HG03175 (cell line): ENCODE measurements around the gene EEIG1.

Experiments used
- ATAC-seq: cut with Tn5 transposase; IDR thresholded peaks from one replicate; pipeline ENCODE4 v1.9.1; 2021; ENCODE audit warnings: mild to moderate bottlenecking, moderate library complexity; ENCODE audit not compliant: unreplicated experiment

Gene EEIG1

DNA sequence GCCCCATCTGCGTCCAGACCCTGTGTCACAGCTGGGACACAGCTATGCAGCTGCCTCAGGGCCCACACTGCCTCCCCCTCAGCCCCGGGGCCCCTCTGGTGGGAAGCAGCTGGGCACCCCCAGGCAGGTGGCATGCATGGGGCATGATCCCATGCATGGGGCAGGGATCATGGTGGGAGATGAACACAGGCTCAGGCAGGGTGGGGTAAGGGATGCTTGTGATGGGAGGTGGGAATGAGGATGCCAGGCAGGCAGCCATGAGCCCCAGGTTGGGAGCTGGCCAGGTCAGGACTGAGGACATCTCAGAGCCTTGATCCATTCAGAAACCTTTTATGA, 19.7 kb downstream of the EEIG1 start:
- no peak for ATAC-seq

DNA sequence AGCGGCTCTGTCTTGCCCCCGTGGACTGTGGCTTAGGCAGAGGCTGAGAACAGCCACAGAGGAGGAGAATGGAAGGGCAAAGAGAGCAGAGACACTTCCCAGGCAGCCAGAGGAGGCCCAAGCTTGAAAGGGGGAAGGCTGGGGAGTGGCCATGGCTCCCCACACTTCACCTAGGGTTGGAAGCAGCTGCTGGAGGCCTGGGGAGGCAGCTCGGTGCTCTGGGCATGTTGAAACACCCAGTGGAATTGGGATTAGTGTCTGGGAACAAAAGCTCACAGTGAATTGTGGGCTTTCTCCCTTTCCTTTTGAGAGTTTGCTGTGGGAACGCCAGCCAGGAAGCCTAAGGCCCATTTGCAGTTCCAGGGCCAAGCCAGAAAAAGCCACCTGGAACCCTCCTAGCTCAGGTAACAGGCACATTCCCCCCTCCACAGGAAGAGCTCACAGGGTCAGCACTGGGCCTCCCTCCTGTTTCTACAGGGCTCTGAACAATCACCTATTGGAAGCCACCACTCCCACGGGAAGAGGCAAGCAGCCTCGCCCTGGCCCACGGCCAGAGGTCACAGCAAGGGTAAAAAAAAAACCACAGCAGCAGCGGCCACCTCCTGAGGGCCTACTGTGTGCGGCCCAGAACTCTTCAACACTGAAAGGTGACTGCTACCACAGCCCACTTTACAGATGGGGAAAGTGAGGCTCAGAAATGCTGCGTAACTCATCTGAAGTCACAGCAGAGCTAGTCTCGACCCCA, 20.2 kb downstream of the EEIG1 start:
- no peak for ATAC-seq

DNA sequence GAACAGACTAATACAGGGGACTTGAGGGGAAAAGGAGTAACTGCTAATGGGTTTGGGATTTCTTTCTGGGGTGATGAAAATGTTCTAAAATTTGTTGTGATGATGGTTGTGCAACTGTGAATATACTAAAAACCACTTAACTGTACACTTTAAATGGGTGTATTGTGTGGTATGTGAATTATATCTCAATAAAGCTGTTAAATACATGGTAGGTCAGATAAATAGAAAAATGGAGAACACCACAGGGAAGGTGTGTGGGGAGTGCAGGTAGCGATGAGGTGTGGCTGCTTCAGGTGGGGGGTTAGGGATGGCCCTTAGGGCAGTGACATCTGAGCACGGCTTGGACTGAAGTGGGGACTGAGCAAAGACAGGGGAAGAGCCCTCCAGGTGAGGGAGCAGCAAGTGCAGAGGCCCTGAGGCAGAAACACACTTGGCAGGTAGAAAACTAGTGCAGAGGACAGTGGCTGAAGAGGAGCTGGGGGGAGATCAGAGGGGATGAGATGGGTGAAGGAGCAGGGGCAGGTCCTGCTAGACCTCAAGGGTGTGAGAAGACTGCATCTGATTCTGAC, 20.9 kb downstream of the EEIG1 start:
- no peak for ATAC-seq

DNA sequence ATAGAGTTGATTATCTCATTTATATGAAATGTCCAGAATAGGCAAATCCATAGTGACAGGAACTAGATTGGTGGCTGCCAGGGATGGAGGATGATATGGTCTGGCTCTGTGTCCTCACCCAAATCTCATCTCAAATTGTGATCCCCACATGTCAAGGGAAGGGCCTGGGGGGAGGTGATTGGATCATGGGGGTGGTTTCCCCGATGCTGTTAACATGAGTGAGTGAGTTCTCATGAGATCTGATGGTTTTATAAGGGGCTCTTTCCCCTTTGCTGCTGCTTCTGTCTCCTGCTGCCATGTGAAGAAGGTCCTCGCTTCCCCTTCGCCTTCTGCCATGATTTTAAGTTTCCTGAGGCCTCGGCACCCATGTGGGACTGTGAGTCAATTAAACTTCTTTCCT, 21.4 kb downstream of the EEIG1 start:
- no peak for ATAC-seq

DNA sequence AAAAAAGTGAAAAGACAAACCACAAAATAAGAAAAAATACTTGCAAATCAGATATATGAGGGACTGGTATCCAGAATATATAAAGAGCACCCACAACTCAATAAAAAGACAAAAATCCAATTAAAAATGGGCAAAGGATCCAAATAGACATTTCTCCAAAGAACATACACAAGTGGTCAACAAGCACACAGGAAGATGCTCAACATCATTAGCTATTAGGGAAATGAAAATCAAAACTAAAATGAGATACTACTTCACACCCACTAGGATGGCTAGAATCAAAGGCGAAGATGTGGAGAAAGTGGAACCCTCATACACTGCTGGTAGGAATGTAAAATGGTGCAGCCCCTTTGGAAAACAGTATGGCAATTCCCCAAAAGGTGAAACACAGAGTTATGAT, 22.1 kb downstream of the EEIG1 start:
- ATAC-seq = no peak

DNA sequence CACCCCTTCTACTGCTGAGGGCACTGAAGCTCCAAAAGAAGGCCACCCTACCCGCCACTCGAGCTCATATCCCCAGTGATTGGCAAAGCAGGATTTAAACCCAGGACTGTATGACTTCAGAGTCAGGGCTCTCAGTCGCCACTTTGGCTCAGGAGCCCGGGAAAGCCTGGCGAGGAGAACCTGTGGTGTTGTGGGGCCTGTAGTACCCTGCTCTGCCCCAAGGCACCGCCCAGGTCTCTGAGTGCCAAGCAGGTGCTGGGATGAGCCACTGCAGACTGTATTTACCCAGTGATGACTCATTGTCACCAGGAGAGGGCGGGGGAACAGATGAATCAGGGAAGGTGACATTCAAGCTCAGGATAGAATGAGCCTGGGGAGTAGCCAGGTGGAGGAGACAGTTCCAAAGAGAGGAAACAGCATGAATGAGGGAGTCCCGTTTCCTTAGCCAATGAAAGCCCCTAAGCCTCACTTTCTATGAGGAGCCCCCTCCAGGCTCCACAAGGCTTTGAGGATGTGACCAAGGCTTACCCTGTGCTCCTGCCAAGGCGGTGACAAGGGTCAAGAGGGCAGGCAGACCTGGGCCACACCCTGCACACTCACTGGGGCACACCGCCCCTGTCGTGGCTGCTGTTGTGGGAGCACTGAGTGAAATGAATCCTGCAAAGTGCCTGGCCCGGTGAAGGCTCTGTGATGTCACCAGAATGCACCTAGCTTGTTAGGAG, 25.3 kb downstream of the EEIG1 start:
- peak; percentile 57 for ATAC-seq

DNA sequence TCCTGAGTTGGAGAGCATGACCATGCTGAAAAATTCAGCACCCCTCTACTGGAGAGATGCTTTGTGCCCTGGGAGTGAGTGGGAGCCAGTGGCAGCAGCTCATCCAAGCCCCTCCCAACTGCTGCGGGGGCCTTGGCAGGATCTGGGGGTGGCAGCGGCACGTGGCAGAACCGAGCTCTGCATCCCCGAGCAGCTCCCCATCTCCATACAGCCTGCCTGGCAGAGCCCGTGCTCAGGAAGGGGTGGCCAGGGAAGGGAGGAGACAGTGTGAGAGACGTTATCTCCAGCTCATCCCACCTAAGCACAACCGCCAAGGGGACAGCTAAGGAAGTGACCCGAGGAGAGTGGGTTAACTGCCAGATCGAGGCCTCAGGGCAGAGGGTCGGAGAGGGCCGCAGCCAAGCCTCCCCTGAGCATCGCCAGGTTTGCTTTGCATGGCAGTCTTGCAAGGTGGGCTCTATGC, 25.9 kb downstream of the EEIG1 start:
- ATAC-seq = no peak

DNA sequence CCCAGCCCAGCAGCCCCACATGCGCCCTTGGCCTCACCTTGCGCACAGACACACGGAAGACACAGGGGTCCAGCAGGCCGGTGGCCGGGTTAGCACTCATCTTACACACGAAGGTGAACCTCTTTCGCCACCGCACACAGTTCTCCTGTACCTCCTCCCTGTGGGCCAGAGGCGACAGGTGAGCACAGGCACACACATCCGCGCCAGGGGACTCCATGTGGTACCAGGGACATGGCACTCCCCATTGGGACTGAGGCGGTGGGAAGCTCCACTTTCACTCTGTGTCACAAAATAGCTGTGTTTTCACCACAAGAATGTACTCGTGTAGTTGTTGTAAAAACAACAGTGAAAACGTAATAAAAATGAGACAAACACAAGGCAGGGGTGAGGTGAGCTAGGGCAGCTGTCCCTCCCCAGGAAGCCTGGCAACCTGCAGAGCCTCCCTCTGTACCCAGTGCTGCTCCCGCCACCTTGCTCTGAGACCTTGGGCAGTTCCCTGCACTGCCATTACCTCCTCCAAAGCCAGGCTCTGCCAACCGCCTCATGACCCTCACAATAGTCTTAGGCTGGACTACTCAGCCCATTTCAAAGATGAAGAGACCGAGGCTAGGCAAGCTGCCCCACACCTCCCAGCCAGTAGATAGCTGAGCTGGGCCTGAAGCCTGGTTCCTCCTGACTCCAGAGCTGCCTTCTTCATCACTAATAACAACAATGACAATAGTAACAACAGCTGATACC, 26.9 kb downstream of the EEIG1 start:
- ATAC-seq = no peak

DNA sequence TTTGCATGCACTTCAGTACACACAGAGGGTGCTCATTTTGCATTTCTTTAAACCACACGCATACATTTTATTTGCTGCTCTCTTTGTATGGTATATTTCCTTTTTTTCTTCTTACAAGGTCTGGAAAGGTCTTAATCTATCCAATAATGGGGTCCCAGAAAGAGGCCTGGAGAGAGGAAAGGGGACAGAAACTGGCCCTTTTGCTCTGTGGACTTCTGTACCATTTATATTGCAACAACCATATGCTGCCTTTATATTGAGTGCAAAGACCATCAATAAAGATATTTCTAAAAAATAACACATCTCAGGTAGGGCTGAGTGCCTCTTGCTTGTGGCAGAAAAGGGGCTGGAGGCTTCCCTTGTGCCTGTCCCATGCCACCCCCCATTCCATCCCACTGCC, 27.6 kb downstream of the EEIG1 start:
- no peak for ATAC-seq

DNA sequence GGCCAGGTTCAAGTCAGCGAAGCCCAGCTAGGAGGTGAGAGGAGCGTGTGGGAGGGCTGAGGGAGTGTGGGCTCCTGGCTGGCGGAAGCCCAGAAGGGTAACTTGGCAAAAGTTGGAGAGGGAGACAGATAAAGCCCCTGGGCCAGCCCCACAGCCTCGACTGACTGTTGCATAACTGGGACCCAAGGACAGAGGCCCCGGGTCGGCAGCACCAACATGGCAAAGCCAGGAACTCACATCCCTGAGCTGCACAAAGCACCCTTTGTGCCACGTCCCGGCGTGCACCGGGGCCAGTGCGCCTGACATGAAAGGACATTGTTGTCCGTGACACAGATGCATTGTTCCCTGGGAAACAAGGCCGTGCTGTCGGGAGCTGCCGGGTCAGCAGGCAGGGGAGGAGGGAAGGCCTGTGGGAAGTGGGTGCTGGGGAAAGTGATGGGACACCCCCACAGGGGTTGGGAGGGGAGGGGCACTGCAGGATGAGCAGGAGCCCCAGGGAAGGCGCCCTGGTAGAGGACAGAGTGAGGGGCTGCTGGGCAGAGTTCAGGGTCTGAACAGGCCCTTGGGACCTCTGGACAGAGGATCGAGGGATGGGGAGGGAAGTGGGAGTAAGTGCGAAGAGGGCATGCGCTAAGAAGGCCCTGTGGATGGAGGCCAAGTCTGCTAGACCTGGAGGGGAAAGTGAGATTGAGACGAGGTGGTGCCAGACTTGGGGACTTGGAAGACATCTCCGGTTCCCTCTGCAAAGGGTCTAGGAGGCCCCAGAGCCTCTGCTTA, 30.1 kb downstream of the EEIG1 start:
- no peak for ATAC-seq

DNA sequence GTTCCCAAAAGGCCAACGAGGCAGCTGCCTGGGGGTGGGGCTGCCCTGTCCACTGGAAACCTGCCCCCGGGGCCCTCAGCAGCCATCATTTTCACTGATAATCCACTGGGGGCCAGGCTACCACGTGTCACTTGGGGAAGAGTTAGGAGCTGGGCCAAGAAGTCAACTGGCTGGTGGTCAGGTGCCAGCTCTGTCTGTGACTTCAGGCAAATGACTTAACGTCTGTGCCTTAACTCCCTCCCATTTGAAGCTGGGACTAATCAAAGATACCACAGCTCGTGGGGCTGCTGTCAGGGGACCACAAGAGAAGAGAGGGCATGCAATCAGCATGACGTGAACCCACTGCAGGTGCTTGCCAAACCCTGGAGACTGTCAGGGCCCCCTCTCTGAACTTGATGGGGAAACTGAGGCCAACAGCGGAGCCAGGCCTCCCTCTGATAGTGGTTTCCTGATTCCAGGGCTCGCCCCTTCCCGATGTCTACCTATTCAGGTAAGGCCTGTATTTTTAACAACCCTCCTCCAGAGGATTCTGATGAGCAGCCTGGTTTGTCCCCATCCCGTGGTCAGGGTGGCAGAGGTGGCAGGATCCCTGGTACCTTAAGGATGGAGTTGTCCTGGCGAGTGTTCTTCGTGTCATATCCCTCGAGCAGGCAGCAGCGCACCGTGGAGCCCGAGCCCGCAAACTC, 30.8 kb downstream of the EEIG1 start:
- ATAC-seq = no peak

DNA sequence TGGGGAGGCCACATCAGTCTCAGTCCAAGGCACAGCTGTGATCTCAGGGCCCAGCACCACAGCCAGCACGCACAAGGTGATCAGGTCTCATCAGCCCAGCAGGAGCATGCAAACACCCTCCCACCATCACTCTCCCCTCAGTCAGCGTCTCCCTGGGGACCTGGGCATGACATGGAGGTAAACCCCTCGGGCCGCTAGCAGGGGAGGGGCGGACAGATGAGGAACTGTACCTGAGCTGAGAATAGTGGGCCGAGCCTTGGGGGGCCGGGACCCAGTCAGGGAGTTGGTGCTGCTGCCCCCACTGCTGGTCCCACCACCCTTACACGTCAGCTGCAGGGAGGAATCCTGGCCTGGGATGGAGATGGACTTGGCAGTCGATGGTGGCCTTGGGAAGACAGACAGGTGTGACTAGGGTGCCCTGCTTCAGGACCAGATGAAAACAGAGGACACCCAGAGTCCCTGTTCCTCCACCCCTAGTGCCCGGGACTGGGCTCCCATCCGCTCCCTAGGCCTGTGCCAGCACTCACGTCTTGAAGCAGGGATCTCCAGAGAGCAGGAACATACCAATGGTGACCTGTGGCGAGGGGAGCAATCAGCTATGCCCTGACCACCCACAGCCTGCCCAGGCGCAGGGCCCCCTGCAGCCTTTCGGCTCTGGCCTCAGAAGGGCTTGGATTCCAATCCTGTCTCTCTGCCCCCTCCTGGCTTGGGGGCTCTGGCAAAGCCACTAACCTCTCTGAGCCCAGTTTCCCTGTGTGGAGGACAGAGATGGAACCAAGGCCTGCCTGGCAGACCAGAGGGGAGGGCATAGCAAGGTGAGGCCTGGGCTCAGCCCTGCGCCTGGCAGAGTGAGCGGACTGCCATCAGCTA, 32.7 kb downstream of the EEIG1 start:
- ATAC-seq = no peak

DNA sequence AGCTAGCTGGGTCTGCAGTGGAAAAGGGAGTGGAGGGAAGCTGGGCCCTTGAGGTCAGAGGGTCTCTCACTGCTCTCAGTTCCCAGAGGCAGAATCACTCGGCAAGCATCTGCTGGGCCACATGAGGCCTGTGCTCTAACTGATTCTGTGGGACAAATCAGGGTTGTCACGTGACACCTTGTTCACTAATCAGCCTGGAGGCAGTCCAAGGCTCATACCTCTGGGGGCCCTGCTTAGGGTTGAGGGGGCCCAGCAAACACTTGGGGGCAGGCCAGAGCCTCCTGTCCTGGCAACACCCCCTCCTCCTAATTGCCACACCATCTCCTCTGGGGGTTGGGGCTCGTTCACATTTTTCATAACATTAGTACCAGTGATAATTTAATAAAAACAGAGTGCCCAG, 34.1 kb downstream of the EEIG1 start:
- no peak for ATAC-seq

DNA sequence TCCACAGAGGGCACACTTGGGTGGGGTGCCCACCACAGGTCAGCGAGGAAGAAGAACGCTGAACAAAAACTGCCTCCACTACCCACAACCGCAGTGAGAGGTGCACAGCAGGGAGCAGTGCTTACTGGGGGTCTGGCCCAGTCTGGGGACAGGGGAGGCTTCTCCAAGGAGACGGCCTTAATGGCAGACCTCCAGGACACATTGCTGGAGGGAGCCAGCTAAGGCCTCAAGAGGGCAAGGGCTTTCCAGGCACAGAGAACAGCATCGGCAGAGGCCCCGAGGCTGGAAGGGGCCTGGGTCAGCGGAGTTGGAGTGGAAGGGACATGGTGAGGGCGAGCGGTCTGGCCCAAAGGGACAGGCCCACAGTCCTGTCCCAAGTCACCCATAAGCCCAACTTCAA, 34.8 kb downstream of the EEIG1 start:
- ATAC-seq = no peak

DNA sequence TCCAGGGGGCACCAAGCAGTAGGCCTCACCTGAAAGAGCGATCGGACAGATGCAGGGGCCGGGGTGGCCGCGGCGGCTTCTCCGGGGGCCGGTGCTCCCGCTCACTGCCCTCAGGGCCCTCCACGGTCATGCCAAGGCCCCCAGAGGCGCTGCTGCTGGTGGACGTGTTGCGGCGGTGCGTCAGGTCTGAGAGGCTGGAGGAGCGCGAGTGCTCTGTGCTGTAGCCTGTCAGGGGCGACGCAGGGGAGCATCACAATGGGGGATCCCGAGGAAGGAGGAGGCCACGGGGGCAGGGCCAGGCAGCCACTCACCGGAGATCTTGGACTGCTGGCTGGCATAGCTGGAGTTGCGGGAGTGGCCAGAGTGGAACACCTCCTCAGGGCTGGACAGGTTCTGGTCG, 35.5 kb downstream of the EEIG1 start:
- no peak for ATAC-seq

DNA sequence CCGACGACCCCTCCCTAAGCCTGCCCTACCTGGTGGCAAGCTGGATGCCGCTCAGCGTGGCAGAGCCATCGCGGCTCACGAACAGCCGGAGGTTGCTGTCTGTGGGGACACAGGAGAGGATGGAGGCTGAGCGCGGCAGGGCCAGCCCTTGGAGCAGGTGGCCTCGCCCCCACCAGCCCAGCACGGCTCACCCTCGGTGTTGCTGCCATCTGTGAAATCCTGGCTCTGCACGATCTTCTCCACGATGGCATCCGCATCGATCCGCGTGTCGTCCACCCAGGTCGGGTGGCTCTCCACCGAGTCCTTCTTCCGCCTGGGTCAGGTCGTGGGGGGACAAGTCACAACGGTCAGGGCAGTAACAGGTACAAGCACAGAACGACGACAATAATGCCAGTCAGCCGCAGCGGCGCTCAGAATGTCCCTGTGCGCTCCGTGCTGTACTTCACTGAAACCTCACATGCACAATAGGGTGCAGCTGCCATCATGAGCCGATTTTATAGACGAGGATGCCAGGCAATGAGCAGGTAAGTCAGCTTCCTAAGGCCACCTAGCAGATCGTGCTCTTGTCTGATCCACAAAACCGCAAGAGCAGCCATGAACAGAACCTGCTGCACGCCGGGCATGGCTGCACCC, 36.1 kb downstream of the EEIG1 start:
- ATAC-seq = no peak

DNA sequence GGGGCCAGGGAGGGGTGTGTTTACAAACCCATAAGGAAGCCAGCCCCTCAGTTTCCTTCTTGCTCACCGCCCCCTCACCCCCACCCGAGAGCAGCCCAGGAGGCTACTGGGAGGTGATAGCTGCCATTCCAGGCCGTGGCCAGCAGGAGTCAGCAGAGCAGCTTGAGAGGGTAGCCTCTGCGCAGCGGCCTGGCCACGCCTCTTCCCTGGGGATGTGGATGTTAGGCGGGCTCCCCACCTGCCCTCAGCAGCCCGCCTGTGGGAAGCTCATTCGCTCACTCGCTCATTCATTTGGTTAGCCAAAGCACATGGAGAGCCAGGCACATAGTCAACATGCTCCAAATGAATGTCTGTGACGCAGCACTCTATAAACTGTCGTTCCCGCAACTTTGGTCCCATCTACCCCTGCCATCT, 37.1 kb downstream of the EEIG1 start:
- ATAC-seq = peak; percentile 56

DNA sequence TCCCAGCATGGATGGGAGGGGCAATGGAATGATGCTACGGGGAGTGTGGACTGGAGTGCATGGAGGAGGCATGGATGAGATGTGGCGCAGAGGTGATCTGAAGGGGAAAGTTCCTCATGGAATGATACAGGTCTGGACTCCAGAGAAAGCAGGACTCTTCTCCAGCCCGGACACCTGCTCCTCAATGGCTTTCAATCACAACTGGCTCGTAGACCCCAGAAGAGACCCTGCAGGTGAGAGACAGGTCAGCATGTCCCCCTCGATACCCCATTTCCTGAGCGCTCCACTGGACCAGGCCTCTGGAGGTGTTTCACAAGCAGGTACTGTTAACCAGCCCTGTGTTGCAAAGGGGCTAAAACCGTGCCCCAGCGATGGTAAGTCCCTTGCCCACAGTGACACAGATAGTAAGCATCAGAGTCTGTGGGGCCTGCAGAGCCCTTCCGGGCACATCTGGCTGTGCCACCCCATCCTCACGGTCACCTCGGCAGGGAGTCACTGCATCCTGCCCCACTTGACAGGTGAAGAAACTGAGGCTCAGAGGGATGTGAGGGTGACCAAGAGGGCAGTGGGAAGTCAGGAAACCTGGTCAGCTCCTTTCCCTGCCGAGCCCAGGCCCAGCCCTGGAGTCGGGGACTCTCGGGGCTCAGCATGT, 37.7 kb downstream of the EEIG1 start:
- ATAC-seq = no peak
